Naive thymus-derived CD4-positive, alpha-beta T cell (primary cell): ENCODE measurements around the gene BCAS3. TPM values are rescaled to one million over a fixed set of nuclear protein-coding genes. Genes with fewer than 3 reads are reported as not detected.

ENCODE experiments used
- polyA plus RNA-seq, 2 donors: library from polyadenylated mRNA; unstranded; fragments of 300-500 nt; fragmentation: Illumina TruSeq; gene quantifications; one replicate each; pipeline ENCODE4 v1.2.3, GENCODE V29; 2021
- total RNA-seq, 6 experiments: library from RNA in 5 of 6; stranded (reverse) in 5 of 6; gene quantifications; 1 replicate in 5 of 6; 2 replicates in 1 of 6; pipeline ENCODE4 v1.2.3 and lab custom pipeline; 2021 to 2026

BCAS3 gene
- total and polyA plus RNA-seq, 7 experiments from 2014 or later = 18.4 to 57.8 (median 37.5) TPM

Other genes starting within 250 kb of the BCAS3 start
- gene APPBP2, start 151.6 kb upstream of the BCAS3 start, total RNA-seq = 10 to 100 TPM; 24.2 to 47.5 (median 33.0) TPM
- 10 to 100 TPM; 23.4 to 28.7 TPM for gene APPBP2, start 151.6 kb upstream of the BCAS3 start, polyA plus RNA-seq
- 10 to 100 TPM; 13.5 to 18.8 (median 17.7) TPM for gene PPM1D, start 77.7 kb upstream of the BCAS3 start, total RNA-seq
- 10 to 100 TPM in 1 of 2 donors, 1 to 10 TPM in 1; 8.6 to 14.2 TPM for gene PPM1D, start 77.7 kb upstream of the BCAS3 start, polyA plus RNA-seq